GM12864 (cell line): ENCODE data around the gene SREK1.

ENCODE experiments used
- DNase-seq: peaks from one replicate; pipeline ENCODE4 v3.0.0-alpha.2; 2011; ENCODE audit warnings: low read depth
- H3K4me3 ChIP-seq: 2 replicates; pipeline ENCODE4 v1.5.1; 2011; ENCODE audit warnings: mild to moderate bottlenecking, low read depth, low read length, control low read depth
- TF ChIP-seq, protein P1 (sequence below): IDR thresholded peaks from 2 replicates; pipeline ENCODE4 v1.5.1; 2011; ENCODE audit warnings: low read depth, mild to moderate bottlenecking, moderate library complexity, low read length, control low read depth, inconsistent platforms; ENCODE audit errors: missing control alignments

SREK1 gene

DNA sequence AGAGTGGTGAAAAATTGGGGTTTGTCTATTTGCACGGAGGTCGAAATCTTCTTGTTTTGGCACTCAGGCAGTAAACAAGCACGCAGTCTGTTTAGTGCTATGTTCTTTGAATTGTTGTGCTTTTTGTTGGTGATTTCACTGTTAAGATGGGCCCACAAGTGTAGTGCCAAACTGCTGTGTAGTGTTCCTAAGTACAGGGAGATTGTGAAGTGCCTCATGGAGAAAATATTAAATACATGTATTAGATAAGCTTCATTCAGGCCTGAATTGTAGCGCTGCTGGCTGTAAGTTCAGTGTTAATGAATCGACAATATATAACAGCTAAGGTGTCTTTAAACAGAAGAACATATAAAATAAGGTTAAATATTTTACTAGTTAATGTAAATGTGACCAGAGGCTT is 17.3 kb downstream of the SREK1 start:
- DNase-seq = no peak
- H3K4me3 ChIP-seq = no peak overlapping the region
- TF ChIP-seq, protein P1, sequence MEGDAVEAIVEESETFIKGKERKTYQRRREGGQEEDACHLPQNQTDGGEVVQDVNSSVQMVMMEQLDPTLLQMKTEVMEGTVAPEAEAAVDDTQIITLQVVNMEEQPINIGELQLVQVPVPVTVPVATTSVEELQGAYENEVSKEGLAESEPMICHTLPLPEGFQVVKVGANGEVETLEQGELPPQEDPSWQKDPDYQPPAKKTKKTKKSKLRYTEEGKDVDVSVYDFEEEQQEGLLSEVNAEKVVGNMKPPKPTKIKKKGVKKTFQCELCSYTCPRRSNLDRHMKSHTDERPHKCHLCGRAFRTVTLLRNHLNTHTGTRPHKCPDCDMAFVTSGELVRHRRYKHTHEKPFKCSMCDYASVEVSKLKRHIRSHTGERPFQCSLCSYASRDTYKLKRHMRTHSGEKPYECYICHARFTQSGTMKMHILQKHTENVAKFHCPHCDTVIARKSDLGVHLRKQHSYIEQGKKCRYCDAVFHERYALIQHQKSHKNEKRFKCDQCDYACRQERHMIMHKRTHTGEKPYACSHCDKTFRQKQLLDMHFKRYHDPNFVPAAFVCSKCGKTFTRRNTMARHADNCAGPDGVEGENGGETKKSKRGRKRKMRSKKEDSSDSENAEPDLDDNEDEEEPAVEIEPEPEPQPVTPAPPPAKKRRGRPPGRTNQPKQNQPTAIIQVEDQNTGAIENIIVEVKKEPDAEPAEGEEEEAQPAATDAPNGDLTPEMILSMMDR = no peak

DNA sequence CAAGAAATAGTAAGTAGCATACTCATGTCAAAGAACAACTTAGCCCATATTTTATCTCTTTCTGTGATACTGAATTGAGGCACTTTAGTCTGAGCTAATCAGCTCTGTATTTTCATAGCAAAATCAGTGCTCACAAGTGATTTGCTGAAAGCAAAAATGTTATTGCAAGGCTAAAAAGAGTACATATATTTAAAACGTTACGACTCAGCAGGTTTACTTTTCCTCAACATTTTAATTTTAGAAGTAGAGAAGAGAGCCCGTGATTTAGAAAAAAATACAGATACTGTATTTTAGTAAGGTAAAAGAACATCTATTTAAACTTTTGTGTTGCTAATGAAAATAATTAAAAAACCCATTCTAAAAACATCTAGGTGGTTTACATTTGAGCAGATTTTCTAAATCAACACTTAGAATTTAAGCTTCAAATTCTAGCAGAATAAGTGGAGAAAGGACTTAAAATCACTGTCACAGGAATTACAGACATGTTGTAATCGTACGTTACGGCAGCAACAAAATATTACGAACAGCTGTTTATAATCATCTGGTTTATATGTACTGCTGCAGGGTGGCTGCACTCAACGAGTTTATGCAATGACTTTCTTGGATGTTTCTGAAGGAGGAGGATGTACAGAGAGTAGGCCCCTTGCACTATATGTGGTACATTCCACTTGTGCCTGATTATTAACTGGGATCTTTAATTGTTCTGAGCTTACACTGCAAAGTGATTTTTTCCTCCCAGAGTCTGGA is 20.1 kb downstream of the SREK1 start:
- no peak overlapping the region for H3K4me3 ChIP-seq
- TF ChIP-seq, protein P1 = no peak
- no peak for DNase-seq

DNA sequence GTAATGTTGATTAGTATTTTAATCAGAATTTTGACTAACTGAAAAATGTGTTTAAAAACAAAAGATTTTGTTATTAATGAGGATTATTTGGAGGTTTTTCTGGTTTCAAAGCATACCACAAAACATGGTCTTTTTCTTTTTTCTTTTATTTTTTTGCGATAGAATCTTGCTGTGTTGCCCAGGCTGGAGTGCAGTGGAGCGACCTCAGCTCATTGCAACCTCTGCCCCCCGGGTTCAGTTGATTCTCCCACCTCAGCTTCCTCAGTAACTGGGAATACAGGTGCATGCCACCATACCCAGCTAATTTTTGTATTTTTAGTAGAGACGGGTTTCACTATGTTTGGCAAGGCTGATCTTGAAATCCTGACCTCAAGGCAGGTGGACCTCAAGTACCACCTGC is 24.1 kb downstream of the SREK1 start:
- DNase-seq = no peak
- TF ChIP-seq, protein P1 = no peak
- H3K4me3 ChIP-seq = no peak overlapping the region

DNA sequence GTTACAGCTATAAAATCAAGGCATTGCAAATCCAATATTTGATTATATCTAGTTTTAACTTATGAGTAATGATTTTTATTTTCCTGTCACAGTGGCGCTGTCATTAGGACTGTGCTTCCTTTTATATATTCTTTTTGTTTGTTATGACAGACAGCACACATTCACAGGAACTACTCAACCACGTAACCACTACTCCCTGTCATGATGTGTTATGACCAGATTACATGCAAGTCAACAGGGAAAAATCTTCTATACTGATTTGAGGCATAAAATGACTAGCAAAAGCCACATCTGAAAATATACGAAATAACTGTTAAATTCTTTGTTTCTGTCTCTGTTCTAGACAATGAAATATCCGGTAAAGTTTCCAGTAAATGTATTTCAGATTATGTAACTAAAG is 25.4 kb downstream of the SREK1 start:
- TF ChIP-seq, protein P1 = no peak
- DNase-seq = peak; percentile 3
- no peak overlapping the region for H3K4me3 ChIP-seq

DNA sequence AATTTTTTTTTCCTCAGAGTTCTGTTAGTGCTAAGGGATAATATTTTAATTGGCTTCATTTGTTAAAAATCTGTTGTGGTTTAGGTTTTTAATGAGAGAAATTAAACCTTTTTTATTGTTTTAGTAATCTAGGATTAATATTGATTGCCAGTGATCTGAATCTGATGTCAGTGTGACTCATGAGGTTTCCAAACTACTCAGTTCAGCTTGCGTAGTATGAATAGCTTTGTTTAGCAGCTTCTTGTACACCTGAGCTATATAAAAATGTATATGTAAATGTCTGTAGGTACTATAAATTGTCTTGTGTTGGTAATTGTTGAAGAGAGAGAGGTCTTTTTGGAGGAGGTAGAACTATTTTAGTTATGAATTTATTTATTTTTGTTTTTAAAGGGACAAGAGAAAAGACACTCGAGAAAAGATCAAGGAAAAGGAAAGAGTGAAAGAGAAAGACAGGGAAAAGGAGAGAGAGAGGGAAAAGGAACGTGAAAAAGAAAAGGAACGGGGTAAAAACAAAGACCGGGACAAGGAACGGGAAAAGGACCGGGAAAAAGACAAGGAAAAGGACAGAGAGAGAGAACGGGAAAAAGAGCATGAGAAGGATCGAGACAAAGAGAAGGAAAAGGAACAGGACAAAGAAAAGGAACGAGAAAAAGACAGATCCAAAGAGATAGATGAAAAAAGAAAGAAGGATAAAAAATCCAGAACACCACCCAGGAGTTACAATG is 26.3 kb downstream of the SREK1 start:
- DNase-seq = no peak
- no peak overlapping the region for H3K4me3 ChIP-seq
- TF ChIP-seq, protein P1 = no peak

DNA sequence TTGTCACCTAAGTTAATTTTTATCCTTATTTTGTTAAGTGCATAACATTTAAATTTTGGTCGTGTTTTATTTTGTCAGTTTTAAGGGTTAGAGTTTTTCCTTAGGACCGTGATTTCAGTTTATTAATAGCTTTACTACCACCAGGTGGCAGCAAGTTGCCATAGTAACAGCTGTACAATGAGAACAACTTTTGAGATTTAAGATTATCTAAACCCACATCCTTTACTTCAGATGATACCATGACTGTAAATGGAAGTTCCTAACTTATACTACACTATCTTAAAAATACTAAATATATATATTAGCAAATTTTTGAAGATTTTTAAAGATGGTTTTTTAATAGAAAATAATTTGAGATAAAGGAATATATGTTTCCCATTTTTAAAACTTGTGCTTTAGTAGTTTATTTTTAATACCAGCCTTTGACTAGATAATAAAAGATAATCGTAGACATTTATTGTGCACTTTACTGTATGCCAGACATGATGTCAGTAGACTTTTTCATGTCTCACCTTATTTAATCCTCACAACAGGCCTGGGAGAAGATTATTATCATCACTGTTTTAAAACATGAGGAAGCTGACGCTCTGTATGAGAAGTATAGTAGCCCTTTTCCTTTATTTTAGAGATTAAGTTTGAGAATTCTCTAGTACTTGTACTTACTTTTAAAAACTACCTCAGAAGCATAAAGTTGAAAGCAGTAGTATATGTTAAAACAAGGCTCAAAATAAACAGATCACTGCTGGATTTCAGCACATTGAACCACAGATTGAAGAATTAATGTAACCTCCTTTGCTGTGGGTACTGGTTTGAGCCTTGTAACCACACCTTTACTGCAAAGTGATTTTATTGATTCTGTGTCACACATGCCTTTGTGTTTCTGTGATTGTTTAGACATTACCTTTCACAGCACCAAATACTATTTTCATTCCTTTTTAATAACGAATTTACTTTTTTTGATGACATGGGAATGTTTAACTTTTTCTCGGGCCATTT is 27.5 kb downstream of the SREK1 start:
- DNase-seq = peak; percentile 18
- TF ChIP-seq, protein P1 = peak; percentile 26

More for the DNA sequence above, 27.5 kb downstream of the SREK1 start:
- H3K4me3 ChIP-seq = no peak overlapping the region
